GM21786 (cell line): ENCODE data around the gene ATG16L2.

Source experiments
- ATAC-seq: cut with Tn5 transposase; IDR thresholded peaks from one replicate; pipeline ENCODE4 v1.9.1; 2021; ENCODE audit not compliant: unreplicated experiment

ATG16L2 gene, protein sequence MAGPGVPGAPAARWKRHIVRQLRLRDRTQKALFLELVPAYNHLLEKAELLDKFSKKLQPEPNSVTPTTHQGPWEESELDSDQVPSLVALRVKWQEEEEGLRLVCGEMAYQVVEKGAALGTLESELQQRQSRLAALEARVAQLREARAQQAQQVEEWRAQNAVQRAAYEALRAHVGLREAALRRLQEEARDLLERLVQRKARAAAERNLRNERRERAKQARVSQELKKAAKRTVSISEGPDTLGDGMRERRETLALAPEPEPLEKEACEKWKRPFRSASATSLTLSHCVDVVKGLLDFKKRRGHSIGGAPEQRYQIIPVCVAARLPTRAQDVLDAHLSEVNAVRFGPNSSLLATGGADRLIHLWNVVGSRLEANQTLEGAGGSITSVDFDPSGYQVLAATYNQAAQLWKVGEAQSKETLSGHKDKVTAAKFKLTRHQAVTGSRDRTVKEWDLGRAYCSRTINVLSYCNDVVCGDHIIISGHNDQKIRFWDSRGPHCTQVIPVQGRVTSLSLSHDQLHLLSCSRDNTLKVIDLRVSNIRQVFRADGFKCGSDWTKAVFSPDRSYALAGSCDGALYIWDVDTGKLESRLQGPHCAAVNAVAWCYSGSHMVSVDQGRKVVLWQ

DNA sequence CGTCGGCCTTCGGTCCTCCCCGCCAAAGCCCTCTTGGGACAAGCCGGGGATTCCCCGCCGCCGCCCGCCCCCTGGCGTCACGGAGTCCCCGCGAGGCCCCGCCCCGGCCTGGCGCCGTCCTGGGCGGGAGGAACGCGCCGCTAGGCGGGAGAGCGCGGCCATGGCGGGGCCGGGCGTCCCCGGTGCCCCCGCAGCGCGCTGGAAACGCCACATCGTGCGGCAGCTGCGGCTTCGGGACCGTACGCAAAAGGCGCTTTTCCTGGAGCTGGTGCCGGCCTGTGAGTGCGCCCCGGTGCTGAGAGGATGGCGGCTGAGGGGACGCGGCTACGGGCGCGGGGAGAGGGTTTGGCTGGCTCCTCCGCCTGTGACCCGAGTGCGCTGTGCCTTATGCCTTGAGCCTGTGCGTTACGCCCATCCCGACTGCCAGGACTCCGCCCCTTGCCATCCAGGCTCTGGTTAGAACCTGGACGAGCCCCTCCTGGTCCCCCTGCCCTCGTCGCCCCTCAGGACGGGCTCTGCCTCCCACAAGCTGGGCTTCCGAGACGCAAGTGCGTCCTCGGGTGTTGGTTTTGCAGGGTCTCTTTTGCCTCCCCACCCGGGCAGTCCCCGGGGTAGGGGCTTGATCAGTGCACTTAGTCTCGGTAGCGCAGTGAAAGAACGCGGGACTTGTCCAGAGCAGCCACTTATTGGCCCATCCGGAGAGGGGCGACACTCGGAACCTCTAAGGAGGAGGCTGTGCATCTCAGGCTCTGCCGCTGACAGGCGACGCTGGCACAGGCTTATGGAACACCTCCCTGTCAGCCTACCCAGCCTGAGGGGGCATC, at the start of gene ATG16L2:
Gene ATG16L2 (plus strand): TSS at position 126 of the 824 bp plus-strand sequence. CDS start 35 bp downstream, at position 161.
- peak; percentile 49 for ATAC-seq

DNA sequence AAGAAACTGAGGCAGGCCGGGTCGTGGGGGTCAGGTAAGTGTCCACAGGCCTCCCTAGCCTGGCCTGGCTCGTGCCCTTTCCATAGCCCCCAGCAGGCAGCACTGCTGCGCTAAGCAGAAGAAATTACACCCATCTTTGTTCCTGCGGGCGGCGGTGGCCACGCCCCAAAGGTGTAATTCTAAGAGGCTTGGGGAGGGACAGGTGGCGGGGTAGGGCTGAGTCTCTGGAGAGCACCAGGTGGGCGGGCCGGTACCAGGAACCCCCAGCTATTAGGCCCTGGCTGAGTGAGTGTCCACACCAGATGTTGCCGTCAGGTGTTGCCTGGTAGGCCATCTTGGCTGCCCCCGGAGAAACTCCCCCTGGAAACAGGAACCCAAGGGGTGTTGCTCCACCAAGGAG, 49.7 kb upstream of the ATG16L2 start:
- no peak for ATAC-seq

DNA sequence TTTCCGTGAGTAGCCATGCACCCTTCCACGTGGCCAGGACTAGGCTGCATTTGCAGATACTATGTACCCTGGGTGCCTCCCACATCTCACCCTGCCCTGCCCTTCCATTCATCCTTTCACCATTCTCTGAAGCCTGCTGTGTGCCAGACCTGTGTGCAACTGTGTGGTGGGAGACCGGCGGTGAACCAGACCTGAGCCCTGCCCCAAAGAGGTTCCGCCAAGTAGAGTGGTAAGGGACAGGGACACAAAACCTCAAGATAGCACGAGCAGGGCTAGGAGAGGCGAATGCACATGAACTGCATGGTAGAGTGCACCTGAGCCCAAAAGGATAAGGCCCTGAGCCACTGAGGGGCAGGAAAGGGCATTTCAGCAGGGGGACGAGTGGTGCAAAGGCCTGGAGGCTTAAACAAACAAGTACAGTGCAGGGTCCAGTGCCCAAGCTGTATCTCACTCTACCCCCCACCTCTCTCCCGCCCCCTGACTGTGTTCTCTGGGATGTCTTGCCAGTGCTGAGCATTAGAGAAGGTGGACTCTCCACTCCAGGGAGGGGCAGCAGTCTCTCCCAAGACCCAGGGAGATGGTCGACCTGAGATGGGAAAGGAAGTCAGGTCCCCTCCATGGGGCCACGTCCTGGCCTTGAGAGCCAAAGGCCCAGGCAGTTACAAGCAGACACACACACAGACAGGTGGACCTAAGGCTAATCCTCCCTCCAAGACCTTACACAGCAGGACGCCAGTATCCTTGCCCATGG, 47.9 kb upstream of the ATG16L2 start:
- ATAC-seq: no peak

DNA sequence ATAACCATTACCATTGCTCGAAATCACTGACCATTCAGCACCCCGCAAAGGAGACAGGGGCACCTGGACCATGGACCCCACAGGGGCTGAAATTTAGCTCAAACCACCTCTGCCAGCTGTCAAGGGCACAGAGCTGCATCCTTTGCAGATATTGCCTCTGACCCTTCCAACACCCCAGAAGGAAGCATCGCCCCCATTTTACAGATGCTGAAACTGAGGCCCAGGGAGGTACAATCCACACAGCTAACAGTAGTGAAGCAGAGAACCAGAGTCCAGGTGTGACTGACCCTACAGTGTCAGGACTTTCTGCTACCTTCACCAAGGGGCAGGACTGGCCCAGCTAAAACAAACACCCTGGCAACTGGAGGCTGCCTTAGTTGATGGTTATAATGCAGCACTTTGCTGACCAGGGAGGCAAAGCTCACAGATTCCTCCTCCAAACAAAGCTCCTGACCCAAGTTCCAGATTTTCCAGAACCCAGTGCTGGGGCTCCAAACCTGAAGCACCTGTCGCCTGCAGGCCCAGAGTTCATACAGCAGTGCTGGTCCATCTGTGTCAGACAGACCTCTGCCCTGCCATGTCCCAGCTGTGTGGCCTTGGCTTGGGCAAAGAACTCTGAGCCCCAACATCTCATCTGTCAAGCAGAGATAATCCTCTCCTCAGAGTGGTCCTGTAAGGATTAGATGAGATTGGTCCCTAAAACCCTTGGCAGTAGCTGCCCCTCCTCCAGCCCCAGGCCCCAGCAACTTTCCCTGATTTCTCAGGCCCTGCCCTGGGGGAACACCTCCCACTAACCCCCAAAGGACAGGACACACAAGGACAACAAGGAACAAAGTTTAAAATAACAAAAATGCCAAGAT, 46.8 kb upstream of the ATG16L2 start:
- no peak for ATAC-seq

DNA sequence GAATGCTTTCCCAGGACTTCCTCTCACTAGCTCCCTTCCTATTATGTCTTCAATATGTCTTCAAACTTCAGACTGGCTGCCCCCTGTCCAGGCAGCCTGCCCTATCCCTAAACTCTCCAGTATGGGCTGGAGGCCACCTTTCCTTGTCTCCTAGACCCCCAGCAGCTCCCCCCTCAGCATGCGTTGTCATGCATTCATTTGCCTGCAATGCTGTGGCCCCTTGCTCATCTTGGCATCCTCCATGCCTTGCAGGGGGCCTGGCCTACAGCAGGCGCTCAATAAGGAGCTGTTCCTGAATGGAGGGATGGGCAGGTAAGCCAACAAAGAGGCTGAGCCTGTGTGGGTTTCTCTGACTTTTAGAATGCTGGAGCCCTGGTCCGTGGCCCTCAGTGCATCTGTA, 45.6 kb upstream of the ATG16L2 start:
- no peak for ATAC-seq

DNA sequence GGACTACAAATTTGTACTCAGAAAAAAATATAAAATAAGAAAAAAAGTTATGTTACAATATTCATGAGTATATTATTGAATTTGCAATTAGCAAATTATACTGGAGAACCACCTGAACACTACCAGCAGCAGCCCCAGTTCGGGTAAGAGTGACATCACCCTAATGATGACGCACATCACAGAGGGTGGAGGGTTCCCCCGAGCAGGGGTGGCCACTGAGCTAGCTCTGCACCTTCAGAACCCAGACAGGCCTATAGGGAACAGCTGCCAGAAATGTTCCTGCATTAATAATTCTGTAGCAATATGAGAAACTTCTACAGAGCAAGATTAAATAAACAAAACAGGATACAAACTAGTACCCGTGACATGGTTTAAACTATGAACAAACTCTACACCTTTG, 44.5 kb upstream of the ATG16L2 start:
- no peak for ATAC-seq

DNA sequence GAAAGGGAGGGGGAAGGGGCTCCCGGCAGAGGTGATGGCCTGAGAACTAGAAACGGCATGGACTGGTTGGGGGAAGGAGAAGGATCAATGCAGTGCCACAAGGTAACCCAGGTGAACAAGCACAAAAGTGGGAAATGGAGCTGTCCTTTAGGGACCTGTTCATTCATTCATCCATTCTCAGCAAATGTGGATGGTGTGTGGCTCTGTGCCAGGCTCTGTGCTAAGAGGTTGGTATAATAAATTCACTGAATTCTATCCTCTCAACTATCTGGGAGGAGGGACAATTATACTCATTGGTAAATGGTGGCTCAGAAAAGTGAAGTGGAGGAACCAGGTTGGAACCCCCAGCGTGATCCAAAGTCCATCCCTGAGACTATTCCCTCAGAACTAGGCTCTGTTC, 43.4 kb upstream of the ATG16L2 start:
- no peak for ATAC-seq

DNA sequence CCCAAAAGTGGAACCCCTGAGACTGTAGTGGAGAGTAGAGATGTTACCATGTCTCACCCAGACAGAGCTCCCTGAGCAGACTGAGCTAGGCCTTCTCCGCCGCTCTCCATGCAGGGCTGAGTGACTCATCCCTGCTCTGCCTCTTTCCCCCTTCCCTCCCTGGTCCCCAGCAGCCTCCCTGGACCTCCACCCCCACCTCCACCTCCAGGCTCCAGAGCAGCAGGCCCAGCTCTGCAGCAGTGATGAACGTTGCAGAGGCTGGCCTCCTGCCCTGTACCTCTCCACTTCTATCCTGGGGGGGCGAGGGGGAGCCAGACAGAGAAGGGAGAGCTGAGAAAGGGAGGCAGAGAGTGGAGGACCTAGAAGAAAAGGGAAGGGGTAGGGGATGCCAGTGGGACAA, 42.7 kb upstream of the ATG16L2 start:
- ATAC-seq: no peak

DNA sequence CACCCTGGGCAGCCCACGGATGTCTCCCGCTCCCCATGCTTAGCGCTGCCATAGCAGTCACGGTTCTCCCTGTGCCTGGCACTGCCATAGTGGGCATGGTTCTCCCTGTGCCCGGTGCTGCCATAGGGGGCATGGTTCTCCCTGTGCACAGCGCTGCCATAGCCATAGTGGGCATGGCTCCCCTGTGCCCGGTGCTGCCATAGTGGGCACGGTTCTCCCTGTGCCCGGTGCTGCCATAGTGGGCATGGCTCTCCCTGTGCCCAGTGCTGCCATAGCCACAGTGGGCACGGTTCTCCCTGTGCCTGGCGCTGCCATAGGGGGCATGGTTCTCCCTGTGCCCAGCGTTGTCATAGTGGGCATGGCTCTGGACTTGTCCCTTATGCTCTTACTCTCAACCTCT, 42.2 kb upstream of the ATG16L2 start:
- no peak for ATAC-seq

DNA sequence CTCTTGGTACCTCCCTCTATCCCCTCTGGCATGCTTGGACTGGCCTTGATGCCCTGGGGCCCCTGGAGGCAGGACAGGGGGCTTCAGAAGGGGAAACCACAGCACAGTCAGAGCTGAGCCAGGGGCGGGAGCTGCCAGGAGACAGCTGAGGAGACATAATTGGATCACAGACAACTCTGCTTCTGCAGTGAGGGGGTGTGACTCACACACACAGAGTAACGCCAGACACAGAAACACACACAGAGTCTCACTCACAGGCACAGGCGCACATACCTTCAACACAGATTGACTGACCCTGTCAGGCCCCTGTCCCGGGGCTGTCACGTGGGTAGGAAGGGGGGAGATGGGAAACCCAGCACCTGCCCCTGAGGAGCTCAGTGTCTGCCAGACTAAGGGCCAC, 40.9 kb upstream of the ATG16L2 start:
- no peak for ATAC-seq

DNA sequence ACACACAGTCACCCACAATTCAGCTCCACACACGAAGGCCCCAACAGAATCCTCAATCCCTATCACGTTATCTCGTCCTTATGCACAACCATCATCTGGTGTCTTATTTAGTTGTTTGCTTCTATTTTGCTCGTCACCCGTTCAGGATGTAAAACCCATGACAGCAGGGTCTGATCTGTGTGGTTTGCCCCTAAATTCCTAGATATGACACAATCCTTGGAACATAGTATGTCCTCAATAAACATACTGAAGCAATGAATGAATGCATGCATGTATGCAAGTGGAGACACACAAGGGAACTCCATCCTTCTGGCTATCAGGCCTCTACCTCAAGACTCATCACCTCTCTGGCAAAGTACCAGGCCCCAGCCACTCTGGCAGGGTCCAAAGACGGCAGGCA, 40.5 kb upstream of the ATG16L2 start:
- no peak for ATAC-seq

DNA sequence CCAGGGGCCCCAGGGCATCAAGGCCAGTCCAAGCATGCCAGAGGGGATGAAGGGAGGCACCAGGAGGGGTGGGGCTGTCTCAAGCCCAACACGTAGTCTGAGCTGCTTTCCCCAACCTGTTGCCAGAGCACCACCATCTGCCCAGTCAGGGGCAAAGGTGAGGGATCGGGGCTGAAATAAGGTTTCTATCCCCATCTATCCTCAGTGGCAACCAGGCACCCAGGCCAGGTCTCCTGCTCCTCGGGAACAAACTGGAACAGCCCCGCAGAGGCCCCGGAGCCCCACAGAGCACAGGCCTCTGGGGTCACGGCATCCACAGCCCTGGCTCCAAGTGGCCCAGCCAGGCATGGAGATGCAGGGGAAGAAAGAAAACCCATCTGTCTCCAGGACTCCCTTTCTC, 39.7 kb upstream of the ATG16L2 start:
- ATAC-seq: no peak

DNA sequence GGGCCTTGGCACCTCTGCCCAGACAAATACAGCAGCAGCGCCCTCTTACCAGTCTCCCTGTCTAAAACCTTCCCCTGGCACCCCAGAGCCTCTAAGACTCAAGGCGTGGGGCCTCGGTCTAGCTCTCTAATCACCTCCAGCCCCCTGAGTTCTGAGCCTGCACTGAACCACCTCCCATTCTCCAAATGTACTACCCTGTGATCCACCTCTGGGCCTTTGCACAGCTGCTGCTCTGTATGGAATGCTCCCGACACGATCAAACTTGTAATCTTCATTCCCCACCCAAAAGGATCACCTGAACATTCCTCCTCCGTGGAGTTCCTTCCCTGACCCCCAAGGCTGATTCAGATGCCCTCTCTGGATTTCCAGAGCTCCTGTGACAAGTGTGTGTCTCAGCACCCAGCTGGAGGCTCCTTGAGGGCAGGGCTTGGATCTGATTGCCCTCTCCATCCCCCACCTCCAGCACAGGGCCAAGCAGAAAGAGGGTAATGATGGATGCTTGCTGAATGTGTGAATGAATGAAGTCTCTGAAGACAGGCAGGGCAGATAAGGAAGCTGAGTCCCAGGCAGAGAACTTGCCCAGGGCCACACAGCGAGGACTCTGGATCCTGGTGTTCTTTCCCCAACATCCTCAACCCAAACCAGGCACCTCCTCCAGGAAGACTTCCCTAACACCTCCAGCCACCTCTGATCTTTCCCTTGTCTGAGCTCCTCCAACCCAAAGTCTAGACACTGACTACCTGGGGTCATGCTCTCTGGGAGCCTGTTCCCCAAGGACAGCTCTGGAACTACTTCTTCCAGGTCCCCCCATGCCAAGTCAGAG, 38.7 kb upstream of the ATG16L2 start:
- ATAC-seq: no peak

DNA sequence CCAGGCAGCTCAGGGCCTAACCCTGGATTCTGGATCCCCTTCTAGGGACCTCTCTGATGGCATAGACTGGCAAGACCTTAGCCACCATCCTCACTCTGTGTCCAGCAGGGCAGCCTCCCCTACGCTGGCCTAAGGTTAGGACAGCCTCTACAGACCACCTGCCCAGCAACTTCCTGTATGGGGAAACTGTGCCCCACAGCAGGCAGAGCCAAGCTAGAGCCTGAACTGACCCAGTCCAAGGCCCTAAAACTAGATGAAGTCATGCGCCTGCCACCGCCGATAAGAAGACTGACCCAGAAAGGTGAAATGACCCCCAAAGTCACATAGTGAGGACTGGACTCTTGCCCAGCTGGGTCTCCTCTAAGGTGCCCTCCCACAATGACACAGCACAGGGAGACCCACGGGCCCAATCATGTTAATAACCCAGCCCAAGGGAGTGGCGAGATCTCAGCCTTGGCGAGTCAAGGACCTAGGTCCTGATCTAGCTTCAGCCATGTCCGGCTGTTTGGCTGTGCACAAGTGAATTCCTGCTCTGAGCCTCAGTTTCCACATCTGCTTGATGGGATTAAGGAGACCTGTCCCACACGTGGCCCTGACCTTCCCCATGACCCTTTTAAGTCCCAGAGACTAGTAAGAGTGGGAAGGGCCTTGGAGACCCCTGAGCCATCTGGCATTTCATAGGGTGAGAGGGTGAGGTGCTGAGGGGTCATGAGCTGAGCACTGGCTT, 37.9 kb upstream of the ATG16L2 start:
- ATAC-seq: no peak

DNA sequence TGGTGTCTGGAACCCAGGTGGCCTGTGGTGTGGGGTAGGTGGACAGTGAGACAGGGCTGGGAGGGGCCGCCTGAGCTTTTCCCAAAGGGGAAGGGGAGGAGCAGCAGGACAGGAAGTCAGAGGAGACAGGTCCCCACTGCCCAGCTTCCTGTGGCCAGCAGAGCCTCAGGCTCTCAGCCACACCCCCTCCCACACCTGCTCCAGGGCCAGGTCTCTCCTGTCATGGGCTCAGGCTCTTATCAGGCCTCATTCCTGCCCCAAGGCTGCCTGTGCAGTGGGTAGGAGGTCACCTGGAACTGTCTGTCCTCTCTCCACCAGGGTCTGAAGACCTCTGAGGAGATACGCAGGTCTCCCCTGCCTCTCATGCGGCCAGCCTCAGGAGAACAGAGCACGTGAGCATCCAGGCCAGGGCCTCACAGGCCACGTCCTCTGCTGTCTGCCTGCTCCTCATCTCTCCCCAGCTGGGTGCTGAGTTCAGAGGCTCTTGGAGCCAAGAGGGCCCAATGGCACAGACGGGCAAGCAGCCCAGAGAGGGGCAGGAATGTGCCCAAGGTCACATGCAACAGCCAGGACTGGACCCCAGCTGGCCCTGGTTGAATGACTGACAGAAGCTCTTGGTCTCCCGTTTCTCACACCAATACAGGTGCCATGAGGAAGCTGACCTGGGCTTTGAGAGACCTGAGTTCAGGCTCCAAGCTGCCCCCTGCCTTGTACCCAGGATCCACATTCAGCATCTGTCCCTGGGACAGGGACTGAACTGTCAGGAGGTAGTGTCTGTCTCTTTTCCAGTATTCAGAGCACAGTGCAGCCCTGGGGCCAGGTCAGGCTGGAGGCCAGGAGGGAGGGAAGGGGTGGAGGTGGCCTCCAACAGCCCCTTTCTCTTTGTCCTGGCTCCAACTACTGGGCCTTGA, 37.1 kb upstream of the ATG16L2 start:
- no peak for ATAC-seq

DNA sequence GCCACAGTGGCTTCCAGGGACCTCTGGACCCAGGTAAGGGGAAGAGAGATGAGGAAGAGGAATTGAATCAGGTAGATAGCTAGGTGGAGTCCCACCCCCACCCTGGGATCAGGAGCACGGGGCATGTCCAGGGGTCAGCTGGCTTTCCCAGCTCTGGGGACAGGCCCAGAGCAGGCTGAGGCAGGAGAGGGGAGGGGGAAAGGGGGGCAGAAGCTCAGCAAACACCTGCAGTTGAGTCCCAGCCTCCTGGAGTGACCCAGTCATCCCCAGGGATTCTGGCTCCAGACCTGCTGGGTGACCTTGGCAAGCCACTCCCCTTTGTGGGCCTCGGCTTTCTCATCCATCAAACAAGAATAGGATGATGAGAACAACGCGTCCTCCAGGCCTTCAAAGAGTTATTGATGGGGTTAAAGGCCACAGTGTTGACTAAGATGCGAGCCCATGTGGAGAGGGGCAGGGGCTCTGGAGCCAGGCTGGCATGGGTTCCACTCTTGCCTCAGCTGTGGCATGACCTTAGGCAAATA, 36.4 kb upstream of the ATG16L2 start:
- no peak for ATAC-seq
